Ramos (cell line): Measurements from ENCODE around the gene PPP1R9B.

ENCODE experiments used
- in situ Hi-C: fragments of 300-500 bp; cut with MboI; formaldehyde crosslinking; loops from one replicate; pipeline ENCODE4 v1.14.3; 2022; ENCODE audit warnings: low sequenced_read_pairs; ENCODE audit not compliant: unreplicated experiment

PPP1R9B gene

DNA sequence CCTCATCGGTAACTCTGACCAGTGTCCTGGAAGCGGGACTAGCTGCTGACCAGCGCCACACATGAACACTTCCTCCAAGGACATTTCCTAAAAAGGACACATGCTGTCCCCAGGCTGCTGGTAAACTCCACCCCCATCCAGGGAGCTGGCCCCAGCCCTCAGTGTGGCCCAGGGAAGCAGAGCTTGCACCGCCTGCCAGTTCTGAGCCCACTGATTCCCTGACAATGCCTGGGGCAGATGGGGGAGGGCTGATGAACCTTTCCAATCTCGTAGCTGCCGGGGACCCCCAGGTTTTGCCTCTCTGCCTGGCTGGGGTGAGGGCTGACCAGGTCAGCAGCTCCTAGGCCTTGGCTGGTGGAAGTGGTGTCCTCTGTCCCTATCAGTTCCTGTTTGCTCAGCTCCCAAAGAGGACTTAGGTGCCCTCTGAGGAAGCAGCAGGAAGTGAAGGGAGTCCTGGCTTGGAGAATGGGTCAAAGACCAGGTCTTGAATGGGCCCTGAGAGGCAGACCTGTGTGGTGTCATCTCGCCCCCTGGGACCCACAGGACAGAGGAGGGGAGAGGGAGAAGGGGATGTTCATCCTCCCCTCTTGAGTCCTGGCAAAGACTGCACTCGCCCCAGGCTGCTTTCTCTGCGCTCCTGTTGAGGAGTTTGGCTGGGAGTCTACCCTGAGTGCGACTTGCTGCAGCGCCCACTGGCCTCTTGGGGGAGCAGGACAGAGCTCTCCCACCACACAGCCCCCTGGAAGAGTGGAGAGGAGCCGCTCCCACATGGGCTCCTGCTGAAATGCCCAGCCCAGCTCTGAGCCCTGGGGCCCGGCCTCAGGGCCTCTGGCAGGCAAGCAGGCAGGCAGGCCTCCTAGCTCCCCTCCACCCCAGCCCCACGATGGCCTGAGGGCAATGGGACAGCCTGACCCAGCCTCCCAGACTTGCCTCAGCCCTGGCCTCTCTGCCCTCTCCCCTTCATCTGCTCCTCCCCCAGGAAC lies 38.5 kb downstream of the PPP1R9B start:
- in situ Hi-C loops: no loop called here

GRCh38 chr17:50110591-50111349 lies 39.7 kb downstream of the PPP1R9B start:
- in situ Hi-C loops: no loop called here

- in situ Hi-C loops: no loop called here
These were observed 40.7 kb downstream of the PPP1R9B start for GRCh38 chr17:50109785-50110184.

- in situ Hi-C loops: no loop called here
These were observed 41.3 kb downstream of the PPP1R9B start for GRCh38 chr17:50109207-50109606.

- in situ Hi-C loops: no loop called here
These were observed 41.9 kb downstream of the PPP1R9B start for GRCh38 chr17:50108556-50108955.

- in situ Hi-C loops: no loop called here
These were observed 42.6 kb downstream of the PPP1R9B start for GRCh38 chr17:50107790-50108414.

DNA sequence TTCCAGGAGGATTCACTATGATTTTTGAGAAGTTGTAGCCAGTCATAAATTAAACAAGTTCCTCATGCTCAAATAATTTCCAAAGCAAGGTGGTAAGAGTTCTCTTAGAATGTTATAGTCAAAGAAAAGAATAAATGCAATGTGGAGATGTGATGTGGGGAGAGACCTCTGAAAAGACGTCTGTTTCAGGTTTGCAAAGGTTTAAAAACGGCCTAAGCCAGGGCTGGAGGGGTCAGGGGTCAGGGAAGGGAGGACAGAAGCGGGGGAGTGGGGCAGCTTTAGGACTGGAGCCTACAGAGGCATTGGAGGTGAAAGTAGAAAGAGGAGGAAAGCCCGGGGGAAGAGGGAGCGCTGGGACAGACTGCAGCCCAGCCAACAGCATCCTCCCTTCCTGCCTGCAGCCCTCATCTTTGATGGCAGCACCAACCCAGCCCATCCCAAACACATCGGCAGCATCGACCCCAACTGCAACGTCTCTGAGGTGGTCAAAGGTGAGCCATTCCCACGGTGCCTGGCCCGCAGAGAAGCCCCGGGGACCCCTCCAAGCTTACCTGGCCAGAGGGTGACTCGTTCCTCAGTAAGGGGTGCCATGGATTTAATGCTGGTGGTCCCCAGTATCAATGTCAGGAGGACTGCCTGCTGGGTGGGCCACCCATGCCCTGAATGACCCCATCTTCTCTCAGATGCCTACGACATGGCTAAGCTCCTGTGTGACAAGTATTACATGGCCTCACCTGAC lies 43.9 kb downstream of the PPP1R9B start:
- in situ Hi-C loops: no loop called here

GRCh38 chr17:50105811-50106210 lies 44.7 kb downstream of the PPP1R9B start:
- in situ Hi-C loops: no loop called here

GRCh38 chr17:50103941-50104340 lies 46.5 kb downstream of the PPP1R9B start:
- in situ Hi-C loops: no loop called here

- in situ Hi-C loops: no loop called here
These were observed 47.2 kb downstream of the PPP1R9B start for GRCh38 chr17:50103252-50103651.

DNA sequence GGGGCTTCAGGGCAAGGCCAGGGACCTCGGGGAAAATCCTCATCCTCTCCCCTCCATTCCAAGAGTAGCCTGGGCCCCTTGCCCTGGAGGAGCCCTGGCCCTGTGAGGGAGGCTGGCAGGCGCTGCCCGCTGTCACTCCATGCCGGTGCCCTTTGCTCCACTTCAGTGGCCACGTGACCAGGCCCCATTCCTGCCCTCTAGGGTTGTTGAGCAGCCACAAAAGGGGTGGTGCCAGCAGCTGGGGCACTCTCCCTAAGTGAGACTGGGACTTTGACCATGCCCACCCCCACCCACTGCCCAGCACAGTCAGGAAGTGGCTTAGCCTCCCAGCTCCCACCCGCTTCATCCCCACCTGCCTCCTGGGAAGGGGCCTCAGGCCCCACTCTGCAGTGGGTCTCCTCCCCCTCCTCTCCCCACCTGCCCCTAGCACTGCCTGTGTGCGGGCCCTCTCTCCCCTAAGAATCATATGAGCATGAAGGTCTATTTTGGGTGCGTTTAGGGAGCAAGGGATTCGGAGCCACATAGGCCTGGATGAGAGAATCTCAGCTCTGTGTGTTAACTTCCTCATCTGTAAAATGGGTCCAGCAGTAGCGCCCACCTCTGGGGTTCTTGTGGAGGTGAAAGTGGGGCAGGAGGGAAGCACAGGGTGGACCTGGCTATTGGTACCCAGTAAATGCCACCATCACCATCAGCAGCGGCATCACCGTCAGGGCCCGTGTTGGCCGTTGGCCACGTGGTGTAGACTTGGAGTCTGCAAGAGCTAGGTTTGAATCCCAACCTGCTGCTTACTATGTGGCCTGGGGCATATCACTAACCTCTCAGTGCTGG lies 48.1 kb downstream of the PPP1R9B start:
- in situ Hi-C loops: no loop called here

DNA sequence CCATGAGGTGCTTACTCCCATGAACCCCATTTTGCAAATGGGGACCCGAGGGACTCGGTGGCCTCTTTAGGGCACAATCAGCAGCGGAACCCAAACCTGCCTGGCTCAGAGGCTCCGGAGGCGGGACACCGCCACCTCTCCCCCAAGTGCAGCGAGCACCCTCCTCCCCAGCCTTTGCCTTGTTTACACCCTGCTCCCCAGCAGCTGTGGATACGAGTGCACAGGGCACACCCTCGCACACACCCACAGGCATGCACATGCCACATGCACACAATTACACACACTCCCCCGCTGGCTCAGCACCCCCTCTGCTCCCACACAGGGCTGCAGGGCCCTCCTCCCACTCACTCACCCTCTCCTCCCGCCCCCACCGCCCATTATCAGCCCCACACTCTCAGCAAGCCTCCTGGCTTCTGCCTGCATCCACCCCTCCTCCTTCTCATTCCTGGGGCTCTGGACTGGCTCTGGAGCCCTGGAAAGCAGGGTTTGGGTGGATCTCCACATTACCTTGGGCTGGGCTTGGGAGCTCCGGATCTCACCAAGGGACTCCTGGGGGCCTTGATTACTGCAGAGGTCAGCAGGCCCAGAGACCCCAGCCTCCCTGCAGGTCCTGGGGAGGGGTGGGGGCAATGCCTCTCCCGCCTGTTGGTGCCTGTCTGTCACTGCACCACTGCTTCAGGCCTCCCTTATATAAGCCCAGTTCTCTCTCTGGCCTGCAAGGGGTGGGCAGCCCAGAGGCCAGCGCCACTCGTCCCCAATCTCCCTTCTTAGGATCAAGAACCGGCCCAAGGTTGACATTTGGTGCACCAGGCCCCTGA lies 48.9 kb downstream of the PPP1R9B start:
- in situ Hi-C loops: no loop called here

DNA sequence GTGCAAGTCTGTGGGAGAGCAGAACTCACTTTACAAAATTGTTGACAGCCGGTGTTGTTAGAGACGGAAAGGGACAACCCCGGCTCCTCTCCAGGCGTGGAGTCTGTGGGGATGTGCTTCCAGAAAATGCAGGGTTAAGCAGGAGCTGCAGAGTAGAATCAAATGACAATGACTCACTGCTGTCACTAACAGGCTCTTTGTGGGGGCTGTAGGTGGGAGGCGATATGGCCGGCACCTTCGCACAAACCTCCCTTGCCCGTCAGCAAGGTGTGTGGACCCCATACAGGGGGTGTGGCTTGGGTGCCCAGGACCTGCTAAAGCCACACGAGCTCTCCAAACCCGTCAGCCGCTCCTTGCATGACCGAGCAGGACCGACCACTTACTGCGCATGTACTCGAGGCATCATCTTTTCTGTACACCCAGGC lies 49.5 kb downstream of the PPP1R9B start:
- in situ Hi-C loops: no loop called here

- in situ Hi-C loops: no loop called here
These were observed 50.0 kb downstream of the PPP1R9B start for GRCh38 chr17:50100480-50100883.

- in situ Hi-C loops: no loop called here
These were observed 51.5 kb downstream of the PPP1R9B start for GRCh38 chr17:50099003-50099402.

DNA sequence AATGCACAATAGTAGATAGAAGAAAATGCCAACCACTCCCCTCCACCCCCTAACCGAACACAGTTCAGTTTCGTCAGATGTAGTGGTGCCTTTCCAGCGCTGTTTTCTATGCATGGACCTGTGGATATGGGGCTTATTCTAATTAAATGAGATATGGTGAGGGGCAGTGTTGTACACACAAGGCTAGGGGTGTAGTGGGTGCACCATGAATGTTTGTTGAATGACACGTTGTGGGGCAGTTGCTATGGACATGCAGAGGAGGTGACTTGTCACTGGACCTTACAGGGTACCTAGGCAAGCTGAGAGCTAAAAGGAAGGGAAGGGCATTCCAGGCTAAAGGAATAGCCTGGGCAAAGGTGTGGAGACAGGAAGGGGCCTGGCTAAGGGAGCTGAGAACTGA lies 51.9 kb downstream of the PPP1R9B start:
- in situ Hi-C loops: no loop called here

GRCh38 chr17:50097926-50098325 lies 52.6 kb downstream of the PPP1R9B start:
- in situ Hi-C loops: no loop called here

DNA sequence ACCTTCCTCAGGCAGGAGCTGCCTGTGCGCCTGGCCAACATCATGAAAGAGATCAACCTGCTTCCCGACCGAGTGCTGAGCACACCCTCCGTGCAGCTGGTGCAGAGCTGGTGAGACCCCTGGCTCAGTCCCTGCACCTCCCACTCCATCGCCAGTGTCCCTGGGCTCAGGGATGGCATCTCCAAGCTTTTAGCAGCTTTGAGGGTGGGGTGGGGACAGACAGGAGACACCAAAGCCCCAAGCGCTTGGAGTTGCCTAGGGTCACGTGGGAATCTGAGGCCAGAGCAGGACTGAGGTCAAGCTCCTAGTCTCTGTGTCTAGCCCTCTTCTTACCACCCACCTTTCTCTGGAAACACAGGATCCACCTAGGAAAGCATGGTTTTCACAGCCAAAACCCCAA lies 53.0 kb downstream of the PPP1R9B start:
- in situ Hi-C loops: no loop called here
